Measurements from ENCODE around the gene ZNF518B.

The ZNF518B gene

DNA sequence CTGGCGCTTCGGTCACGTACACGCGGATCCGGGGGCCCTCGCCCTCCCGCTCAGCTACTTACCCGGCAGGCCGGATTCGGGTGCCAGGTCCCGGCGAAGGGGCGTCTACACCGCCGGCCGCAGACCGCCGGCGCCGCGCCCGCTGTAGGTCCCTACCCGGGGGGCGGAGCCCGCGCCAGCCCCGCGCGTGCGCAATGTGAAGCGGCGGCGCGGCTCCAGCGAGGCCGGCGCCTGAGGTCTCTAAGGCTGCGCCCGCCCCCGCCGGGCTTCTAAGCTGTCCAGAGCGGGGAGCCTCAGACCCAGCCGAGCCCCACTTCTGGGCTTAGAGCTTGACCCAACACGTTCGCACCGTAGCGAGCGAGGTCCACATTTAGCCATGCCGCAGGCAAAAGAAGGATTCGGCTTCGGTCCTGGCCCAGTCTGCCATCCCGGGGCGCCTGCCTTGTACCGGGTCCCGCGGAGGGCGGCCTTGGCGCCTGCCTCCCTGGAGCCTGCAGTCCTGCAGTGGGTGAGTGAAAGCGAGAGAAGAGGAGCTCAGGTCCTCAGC is at the start of gene ZNF518B:
Gene ZNF518B (minus strand): TSS at position 172 of the 547 bp plus-strand sequence. CDS start 11,098 bp downstream, outside the sequence.
- DNase-seq = peak; percentile 24 to 85

- DNase-seq = no peak
These were observed 48.9 kb upstream of the ZNF518B start for GRCh38 chr4:10506077-10506476.

DNA sequence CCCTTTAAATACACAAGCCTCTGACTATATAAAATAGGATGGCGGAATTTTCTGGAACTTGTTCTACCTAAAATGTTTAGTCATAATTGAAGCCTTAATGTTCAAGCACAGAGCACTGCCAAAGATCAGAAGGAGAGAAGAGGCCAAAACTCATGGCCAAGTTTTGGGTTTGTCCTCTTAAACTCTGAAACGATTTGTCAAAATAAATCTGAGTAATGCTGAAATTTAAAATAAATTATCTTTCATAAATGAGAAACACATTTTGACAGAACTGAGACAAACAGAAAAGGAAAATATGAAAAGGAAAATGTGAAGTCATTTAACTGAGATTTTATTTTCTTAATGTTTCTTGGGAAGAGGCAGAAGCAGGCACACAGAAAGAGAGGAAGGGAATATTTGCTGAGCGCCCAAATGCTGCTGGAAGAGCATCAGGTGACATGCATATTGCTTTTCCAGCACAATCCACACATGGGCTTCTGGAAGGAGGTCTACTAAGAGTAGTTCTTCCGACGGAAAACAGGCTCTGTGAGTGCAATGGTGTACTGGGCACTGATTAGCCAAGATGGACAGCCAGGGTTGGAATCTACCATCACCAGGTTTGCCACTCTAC is 47.4 kb upstream of the ZNF518B start:
- no peak for DNase-seq

- DNase-seq = no peak
These were observed 45.5 kb upstream of the ZNF518B start for GRCh38 chr4:10502717-10503116.

GRCh38 chr4:10500776-10501175 is 43.5 kb upstream of the ZNF518B start:
- DNase-seq = no peak

GRCh38 chr4:10496200-10496599 is 39.0 kb upstream of the ZNF518B start:
- no peak for DNase-seq

GRCh38 chr4:10495651-10496050 is 38.4 kb upstream of the ZNF518B start:
- DNase-seq = no peak

GRCh38 chr4:10492464-10492863 is 35.2 kb upstream of the ZNF518B start:
- no peak for DNase-seq

DNA sequence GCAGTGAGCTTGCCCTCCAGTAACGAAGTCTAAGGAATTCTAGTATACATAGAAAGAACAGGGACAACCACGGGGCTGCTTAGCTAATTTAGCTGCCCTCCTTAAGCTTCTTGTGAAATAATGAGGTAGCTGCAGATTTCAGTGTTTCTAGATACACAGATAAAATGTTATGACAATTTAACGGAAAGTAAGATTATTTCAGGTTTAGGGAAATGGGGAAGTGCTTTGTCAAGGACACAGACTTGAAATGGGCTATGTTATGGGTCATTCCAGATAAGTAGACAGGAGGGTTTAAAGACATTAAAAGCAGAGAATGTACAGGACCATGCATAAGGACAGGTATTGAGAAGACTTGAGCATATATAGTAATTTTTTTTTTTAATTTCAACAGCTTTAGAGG is 34.2 kb upstream of the ZNF518B start:
- no peak for DNase-seq

- DNase-seq = no peak
These were observed 33.8 kb upstream of the ZNF518B start for GRCh38 chr4:10490996-10491395.

- DNase-seq = no peak
These were observed 25.7 kb upstream of the ZNF518B start for GRCh38 chr4:10482913-10483312.

DNA sequence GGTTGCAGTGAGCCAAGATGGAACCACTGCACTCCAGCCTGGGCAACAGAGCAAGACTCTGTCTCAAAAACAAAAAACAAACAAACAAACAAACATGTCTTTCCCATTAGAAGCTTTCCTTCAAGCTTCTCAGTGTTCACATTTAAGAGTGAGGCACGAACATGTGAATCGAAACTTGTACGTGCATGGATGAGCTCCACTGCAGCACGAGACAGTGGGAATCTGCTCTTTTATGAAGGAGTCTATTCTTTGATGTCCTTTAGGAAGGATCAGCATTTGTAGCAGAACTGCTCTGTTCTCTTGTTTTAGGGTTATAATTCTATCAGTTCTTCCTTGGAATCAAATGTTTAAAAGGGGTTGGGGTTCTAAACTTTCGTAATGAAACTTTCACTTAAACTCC is 23.4 kb upstream of the ZNF518B start:
- DNase-seq = no peak

GRCh38 chr4:10478621-10479020 is 21.4 kb upstream of the ZNF518B start:
- no peak for DNase-seq

DNA sequence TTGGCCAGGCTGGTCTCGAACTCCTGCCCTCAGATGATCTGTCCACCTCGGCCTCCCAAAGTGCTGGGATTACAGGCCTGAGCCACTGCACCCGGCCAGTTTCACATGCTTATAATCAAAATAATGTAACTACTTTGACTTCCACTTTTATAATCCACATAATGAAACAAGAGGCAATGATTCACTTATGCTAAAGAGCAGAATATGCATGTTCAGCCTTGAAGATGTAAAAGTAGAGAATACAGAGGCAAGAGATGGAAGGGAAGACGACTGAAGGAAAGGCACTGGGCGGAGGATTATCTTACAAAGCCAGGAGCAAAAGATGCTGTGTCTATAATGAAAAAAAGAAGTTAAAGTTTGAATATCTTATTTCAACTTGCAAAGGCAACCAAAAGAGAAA is 13.3 kb upstream of the ZNF518B start:
- DNase-seq = no peak

GRCh38 chr4:10466161-10466560 is 8.9 kb upstream of the ZNF518B start:
- no peak for DNase-seq

DNA sequence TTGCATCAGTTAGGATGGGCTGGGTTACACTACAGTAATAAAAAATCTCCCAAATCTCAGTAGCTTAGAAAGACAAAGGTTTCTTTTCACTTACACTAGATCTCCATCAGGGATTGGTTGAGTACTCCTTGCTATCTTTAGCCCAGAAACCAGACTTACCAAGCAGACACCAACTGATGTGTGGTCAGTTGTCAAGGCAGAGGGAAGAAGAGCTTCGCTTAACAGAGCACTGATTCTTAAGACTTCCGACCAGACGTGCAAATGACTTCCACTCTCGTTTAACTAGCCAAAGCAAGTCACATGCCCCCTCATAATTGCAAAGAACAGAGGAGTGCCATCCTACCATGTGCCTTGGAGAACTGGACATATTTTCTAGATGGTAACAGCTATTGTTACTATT is 5.7 kb upstream of the ZNF518B start:
- DNase-seq = no peak

DNA sequence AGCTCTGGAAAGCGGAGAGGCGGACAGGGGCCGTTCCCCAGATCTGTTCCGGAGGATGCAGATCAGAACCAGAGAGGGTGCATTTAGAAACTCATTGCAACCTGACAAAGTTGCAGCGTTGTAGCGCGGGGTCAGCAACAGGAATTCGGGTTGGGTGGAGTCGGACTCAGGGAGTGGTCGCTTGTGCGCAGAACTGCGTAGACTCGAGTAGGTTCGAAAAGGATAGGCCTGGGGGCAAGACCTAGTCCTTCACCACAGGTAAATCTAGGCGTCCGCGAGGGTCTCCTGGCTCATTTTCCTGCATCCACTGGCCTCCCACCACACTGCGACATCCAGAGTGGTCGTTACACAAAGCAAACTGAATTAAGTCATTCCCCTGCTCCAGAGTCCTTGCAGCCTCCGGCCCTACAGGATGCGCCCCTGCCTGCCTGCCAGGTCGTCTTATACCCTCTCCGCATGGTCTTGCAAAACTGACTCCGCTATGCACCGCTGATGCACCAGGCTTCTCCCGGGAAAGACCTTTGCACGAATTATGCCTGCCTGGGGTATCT is 4.7 kb upstream of the ZNF518B start:
- no peak for DNase-seq

- peak in 1 of 2 experiments; percentile 51 for DNase-seq
These were observed 4.0 kb upstream of the ZNF518B start for GRCh38 chr4:10461091-10461849.

DNA sequence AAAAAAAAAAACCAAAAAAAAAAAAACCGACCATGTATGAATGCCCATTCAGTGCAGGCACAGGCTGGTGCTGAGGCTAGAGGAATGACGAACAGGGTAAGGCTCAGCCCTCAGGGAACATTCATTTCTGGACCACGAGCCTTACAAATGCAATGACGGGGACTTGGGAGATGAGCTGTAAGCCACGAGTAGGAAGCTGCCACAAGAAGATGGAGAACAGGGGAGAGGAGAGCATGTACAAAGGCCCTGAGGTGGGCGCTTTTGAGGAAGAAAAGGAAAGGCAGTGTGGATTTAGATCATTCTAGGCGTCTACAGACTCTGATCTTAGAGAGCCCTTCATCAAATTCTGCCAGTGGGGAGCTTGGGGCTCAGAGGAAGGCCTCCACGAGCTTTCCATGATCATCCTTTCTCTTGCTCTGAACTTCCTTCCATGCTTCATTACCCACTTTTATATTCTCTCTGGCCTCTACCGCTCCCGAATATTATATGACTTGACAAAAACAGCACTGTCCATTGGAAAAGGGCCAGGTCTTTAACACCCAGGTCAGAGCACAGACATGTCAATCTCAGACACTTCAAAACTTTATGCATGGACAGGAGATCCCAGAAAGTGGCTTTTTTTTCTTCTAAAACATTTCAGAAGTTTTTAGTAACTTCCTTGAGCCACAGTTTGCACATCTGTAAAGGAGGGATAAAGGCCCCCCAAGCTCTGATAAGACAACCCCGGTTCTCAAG is 3.3 kb upstream of the ZNF518B start:
- DNase-seq = no peak

GRCh38 chr4:10459305-10459704 is 2.1 kb upstream of the ZNF518B start:
- no peak for DNase-seq

DNA sequence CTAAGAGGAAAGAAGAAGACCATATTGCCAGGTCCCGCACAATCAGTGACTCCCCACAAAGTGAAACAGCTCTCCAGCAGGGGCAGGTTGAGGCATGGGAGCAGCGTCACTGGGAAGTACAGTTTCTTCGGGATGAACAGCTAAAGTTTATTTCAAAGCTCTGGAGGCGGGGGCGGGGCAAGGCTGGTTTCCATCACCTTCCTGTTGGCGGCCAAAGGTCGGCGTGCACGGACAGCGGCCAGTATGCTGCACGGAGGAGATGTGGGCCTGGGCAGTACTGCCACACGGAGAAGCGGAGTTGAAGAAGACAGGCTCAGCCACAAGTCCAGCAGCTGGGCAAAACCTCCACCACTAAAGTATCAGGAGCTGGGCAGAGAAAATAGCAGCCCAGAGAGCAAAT is 951 bp upstream of the ZNF518B start:
- DNase-seq = no peak

- DNase-seq = peak; percentile 2 to 74
These were observed 501 bp downstream of the ZNF518B start for GRCh38 chr4:10456595-10457254.

DNA sequence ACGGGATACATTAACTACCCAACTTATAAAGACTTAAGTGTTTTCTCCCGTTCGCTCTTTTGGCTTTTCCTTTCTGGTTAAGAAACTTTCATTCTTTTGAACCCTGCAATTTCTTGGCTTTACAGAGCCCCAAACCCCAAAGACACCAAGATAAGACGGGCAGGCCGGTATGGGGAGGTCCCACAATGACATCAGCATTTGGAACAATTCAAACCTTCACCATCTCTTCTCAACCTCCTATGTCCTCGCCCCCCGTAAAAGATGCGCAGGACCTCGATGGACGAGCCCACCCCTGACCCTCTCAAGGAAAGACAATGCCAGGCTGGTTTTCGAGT is 999 bp downstream of the ZNF518B start:
- DNase-seq = no peak
